SK-N-SH treated with all-trans-retinoic acid at 6 μM for 48 hours (cell line): ENCODE measurements around the gene CAPRIN1.

Experiments
- CSRNP3 ChIP-seq: fragments of 250-450 bp; sonication (Bioruptor Pico); IDR thresholded peaks from 2 replicates; pipeline ENCODE4 v1.5.1; 2021; ENCODE audit warnings: mild to moderate bottlenecking, moderate library complexity
- PATZ1 ChIP-seq: fragments of 250-450 bp; sonication (Bioruptor Pico); IDR thresholded peaks from 2 replicates; pipeline ENCODE4 v1.8.0; 2020; ENCODE audit warnings: mild to moderate bottlenecking, moderate library complexity, borderline replicate concordance
- POU6F1 ChIP-seq: fragments of 250-450 bp; sonication (Bioruptor Pico); IDR thresholded peaks from 2 replicates; pipeline ENCODE4 v1.8.0; 2021; ENCODE audit warnings: low read depth, mild to moderate bottlenecking, moderate library complexity, borderline replicate concordance
- RARB ChIP-seq: fragments of 250-450 bp; sonication (Bioruptor Pico); IDR thresholded peaks from 2 replicates; pipeline ENCODE4 v1.8.0; 2021; ENCODE audit warnings: mild to moderate bottlenecking, moderate library complexity
- TCF4 ChIP-seq: fragments of 250-450 bp; sonication (Bioruptor Pico); IDR thresholded peaks from 2 replicates; pipeline ENCODE4 v1.8.0; 2021; ENCODE audit warnings: mild to moderate bottlenecking, moderate library complexity, borderline replicate concordance
- TOX ChIP-seq: fragments of 250-450 bp; sonication (Bioruptor Pico); IDR thresholded peaks from 2 replicates; pipeline ENCODE4 v1.8.0; 2021; ENCODE audit warnings: mild to moderate bottlenecking, moderate library complexity, borderline replicate concordance
- TSHZ2 ChIP-seq: fragments of 250-450 bp; sonication (Bioruptor Pico); IDR thresholded peaks from 2 replicates; pipeline ENCODE4 v1.5.0; 2020; ENCODE audit warnings: mild to moderate bottlenecking, moderate library complexity
- ZC3H10 ChIP-seq: fragments of 250-450 bp; sonication (Bioruptor Pico); IDR thresholded peaks from 2 replicates; pipeline ENCODE4 v1.5.1; 2021; ENCODE audit warnings: mild to moderate bottlenecking, moderate library complexity
- ZFP30 ChIP-seq: fragments of 450-650 bp; formaldehyde crosslinking; IDR thresholded peaks from 2 replicates; pipeline ENCODE4 v1.5.0; 2022; ENCODE audit warnings: mild to moderate bottlenecking, moderate library complexity
- ZNF565 ChIP-seq: fragments of 450-650 bp; formaldehyde crosslinking; conservative IDR thresholded peaks from 2 replicates; pipeline ENCODE4 v1.5.0; 2020; ENCODE audit warnings: low read depth, mild to moderate bottlenecking, moderate library complexity

GRCh38 chr11:34143048-34143447 is 91.5 kb downstream of the CAPRIN1 start:
- TF ChIP-seq CSRNP3 (no peak), TCF4 (no peak), ZC3H10 (CRISPR knock-in tag) (no peak), PATZ1 (CRISPR knock-in tag) (no peak), ZNF565 (CRISPR knock-in tag) (no peak), POU6F1 (CRISPR knock-in tag) (no peak), ZFP30 (CRISPR knock-in tag) (no peak), TOX (CRISPR knock-in tag) (no peak), RARB (CRISPR knock-in tag) (no peak), TSHZ2 (CRISPR knock-in tag) (no peak)
